ENCODE results near the gene GRM4.

- TF ChIP-seq POLR2AphosphoS5 (IDR thresholded peaks at IDR 0.05; ENCODE audit: low read depth, low read length) (no peak), CTCF (IDR thresholded peaks at IDR 0.05) (no peak), EP300 (IDR thresholded peaks at IDR 0.05; ENCODE audit: borderline replicate concordance in 1 of 2, low read depth in 1 of 2, low read length in 1 of 2) (no peak), YY1 (IDR thresholded peaks at IDR 0.05; ENCODE audit: low read depth) (no peak), EZH2phosphoT487 (IDR thresholded peaks at IDR 0.05; ENCODE audit: borderline replicate concordance, low read depth) (no peak), TEAD4 (IDR thresholded peaks at IDR 0.05; ENCODE audit: borderline replicate concordance, insufficient read depth) (no peak), TAF1 (IDR thresholded peaks at IDR 0.05; ENCODE audit: borderline replicate concordance, low read depth, low read length) (no peak)
Observed at GRCh38 chr6:34182751-34183531, 37.1 kb upstream of the GRM4 start.

Data from SK-N-SH (cell line).